Measurements from ENCODE around the gene SLC39A11.

The SLC39A11 gene

DNA sequence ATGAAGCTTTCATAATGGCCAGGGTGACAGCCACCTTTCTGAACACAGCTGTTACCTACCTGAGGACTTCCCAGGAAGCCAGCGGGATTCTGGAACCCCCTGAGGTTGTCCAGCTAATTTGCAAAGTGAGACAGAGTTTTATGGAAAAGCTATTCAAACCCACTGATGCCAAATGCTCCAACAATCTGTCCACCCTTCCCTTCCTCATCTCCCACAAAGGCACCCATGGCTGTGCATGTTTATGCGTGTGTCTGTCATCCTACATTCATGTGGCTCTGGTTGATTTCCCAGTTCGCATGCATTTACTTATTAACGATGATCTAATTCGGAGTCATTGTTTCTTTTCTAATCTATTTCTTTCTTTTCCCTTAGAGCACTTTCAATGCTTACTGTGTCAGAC is 217.1 kb downstream of the SLC39A11 start:
- Histone ChIP-seq H3K27ac (ENCODE audit: low read depth in 2 of 2, low read length in 2 of 2) (no peak overlapping the region), H3K9me3 (ENCODE audit: control insufficient read depth in 2 of 2, low read length in 2 of 2) (peaks cover 12 to 16% of the 10 kb centered on the region in 2 donors), H3K27me3 (ENCODE audit: control insufficient read depth in 2 of 2, insufficient read depth in 2 of 2, low read length in 2 of 2) (no peaks in the 10 kb centered on the region), H3K9ac (ENCODE audit: low read depth in 1 of 2, low read length in 2 of 2) (no peak overlapping the region), H3K4me1 (ENCODE audit: control insufficient read depth in 2 of 2, insufficient read depth in 2 of 2, low read length in 2 of 2) (no peaks in the 10 kb centered on the region), H3K4me3 (ENCODE audit: low read length in 2 of 2) (no peak overlapping the region), H3K36me3 (ENCODE audit: control insufficient read depth in 2 of 2, insufficient read depth in 2 of 2, low read length in 2 of 2) (peaks cover 5 to 8% of the 10 kb centered on the region in 2 donors)

DNA sequence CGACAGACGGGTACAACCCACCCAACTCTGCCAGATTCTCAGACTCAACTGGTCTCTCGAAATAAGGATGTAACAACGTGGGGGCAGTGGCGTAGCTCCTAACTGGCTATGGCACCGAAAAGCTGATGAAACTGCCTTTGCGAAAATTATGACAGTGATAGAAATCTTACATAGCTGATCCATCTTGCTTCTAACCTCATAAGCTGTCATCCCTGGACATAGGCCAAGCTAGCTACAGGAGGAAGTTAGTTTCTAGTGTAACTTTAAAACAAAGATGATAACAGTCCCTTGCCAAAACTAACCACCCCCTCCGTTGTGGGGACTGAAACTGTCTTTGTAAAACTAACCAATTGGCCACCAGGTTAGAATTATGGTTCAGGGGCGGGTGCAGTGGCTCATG is 220.1 kb downstream of the SLC39A11 start:
- H3K36me3 ChIP-seq (ENCODE audit: control insufficient read depth in 2 of 2, insufficient read depth in 2 of 2, low read length in 2 of 2), result peaks cover 3 to 4% of the 10 kb centered on the region in 2 donors
- peaks cover 7 to 11% of the 10 kb centered on the region in 2 donors for H3K9me3 ChIP-seq (ENCODE audit: control insufficient read depth in 2 of 2, low read length in 2 of 2)
- no peak overlapping the region for H3K4me3 ChIP-seq (ENCODE audit: low read length in 2 of 2)
- H3K27me3 ChIP-seq (ENCODE audit: control insufficient read depth in 2 of 2, insufficient read depth in 2 of 2, low read length in 2 of 2), result no peaks in the 10 kb centered on the region
- H3K27ac ChIP-seq (ENCODE audit: low read depth in 2 of 2, low read length in 2 of 2), result no peak overlapping the region
- no peak overlapping the region for H3K9ac ChIP-seq (ENCODE audit: low read depth in 1 of 2, low read length in 2 of 2)
- H3K4me1 ChIP-seq (ENCODE audit: control insufficient read depth in 2 of 2, insufficient read depth in 2 of 2, low read length in 2 of 2), result no peaks in the 10 kb centered on the region

- no peak overlapping the region for H3K4me3 ChIP-seq (ENCODE audit: low read length in 2 of 2)
- H3K4me1 ChIP-seq (ENCODE audit: control insufficient read depth in 2 of 2, insufficient read depth in 2 of 2, low read length in 2 of 2), result no peaks in the 10 kb centered on the region
- H3K36me3 ChIP-seq (ENCODE audit: control insufficient read depth in 2 of 2, insufficient read depth in 2 of 2, low read length in 2 of 2), result peaks cover 0 to 3% of the 10 kb centered on the region in 2 donors
- H3K27me3 ChIP-seq (ENCODE audit: control insufficient read depth in 2 of 2, insufficient read depth in 2 of 2, low read length in 2 of 2), result no peaks in the 10 kb centered on the region
- no peak overlapping the region for H3K27ac ChIP-seq (ENCODE audit: low read depth in 2 of 2, low read length in 2 of 2)
- no peak overlapping the region for H3K9ac ChIP-seq (ENCODE audit: low read depth in 1 of 2, low read length in 2 of 2)
- no peaks in the 10 kb centered on the region for H3K9me3 ChIP-seq (ENCODE audit: control insufficient read depth in 2 of 2, low read length in 2 of 2)
Observed at GRCh38 chr17:72870367-72870985, 222.0 kb downstream of the SLC39A11 start.

DNA sequence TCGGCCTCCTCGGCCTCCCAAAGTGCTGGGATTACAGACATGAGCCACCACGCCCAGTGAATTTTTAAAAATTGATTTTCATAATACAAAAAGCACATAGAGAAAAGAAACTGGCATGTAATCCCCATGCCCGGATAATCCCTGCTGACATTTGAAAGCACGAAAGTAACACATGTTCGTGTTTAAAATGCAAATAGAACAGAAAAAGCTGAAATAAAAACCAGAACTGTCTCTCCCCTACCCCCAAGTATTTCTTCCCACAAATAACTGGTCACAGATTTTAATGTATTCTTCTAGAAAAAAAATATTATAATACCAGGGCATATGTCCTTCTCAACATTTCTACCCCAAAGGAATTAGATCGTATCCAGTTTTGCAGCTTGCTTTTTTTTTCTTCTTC is 222.9 kb downstream of the SLC39A11 start:
- Histone ChIP-seq H3K9me3 (ENCODE audit: control insufficient read depth in 2 of 2, low read length in 2 of 2) (no peaks in the 10 kb centered on the region), H3K4me1 (ENCODE audit: control insufficient read depth in 2 of 2, insufficient read depth in 2 of 2, low read length in 2 of 2) (no peaks in the 10 kb centered on the region), H3K9ac (ENCODE audit: low read depth in 1 of 2, low read length in 2 of 2) (no peak overlapping the region), H3K4me3 (ENCODE audit: low read length in 2 of 2) (no peak overlapping the region), H3K36me3 (ENCODE audit: control insufficient read depth in 2 of 2, insufficient read depth in 2 of 2, low read length in 2 of 2) (peaks cover 0 to 3% of the 10 kb centered on the region in 2 donors), H3K27me3 (ENCODE audit: control insufficient read depth in 2 of 2, insufficient read depth in 2 of 2, low read length in 2 of 2) (no peaks in the 10 kb centered on the region), H3K27ac (ENCODE audit: low read depth in 2 of 2, low read length in 2 of 2) (no peak overlapping the region)

DNA sequence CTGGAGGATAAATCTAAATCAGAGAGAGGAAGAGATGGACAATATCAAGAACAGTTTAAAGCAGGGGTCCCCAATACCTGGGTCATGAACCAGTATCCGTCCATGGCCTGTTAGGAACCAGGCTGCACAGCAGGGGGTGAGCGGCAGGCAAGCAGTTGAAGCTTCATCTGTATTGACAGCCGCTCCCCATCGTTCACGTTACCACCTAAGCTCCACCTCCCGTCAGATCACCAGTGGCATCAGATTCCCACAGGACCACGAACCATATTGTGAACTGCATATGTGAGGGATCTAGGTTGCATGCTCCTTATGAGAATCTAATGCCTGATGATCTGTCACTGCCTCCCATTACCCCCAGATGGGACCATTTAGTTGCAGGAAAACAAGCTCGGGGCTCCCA is 226.5 kb downstream of the SLC39A11 start:
- no peak overlapping the region for H3K4me3 ChIP-seq (ENCODE audit: low read length in 2 of 2)
- H3K27me3 ChIP-seq (ENCODE audit: control insufficient read depth in 2 of 2, insufficient read depth in 2 of 2, low read length in 2 of 2), result no peaks in the 10 kb centered on the region
- H3K9me3 ChIP-seq (ENCODE audit: control insufficient read depth in 2 of 2, low read length in 2 of 2), result no peaks in the 10 kb centered on the region
- H3K9ac ChIP-seq (ENCODE audit: low read depth in 1 of 2, low read length in 2 of 2), result no peak overlapping the region
- H3K36me3 ChIP-seq (ENCODE audit: control insufficient read depth in 2 of 2, insufficient read depth in 2 of 2, low read length in 2 of 2), result no peaks in the 10 kb centered on the region
- H3K27ac ChIP-seq (ENCODE audit: low read depth in 2 of 2, low read length in 2 of 2), result no peak overlapping the region
- no peaks in the 10 kb centered on the region for H3K4me1 ChIP-seq (ENCODE audit: control insufficient read depth in 2 of 2, insufficient read depth in 2 of 2, low read length in 2 of 2)

GRCh38 chr17:72863526-72864211 is 228.8 kb downstream of the SLC39A11 start:
- Histone ChIP-seq H3K27ac (ENCODE audit: low read depth in 2 of 2, low read length in 2 of 2) (no peak overlapping the region), H3K4me1 (ENCODE audit: control insufficient read depth in 2 of 2, insufficient read depth in 2 of 2, low read length in 2 of 2) (no peaks in the 10 kb centered on the region), H3K36me3 (ENCODE audit: control insufficient read depth in 2 of 2, insufficient read depth in 2 of 2, low read length in 2 of 2) (no peaks in the 10 kb centered on the region), H3K27me3 (ENCODE audit: control insufficient read depth in 2 of 2, insufficient read depth in 2 of 2, low read length in 2 of 2) (no peaks in the 10 kb centered on the region), H3K4me3 (ENCODE audit: low read length in 2 of 2) (no peak overlapping the region), H3K9me3 (ENCODE audit: control insufficient read depth in 2 of 2, low read length in 2 of 2) (no peaks in the 10 kb centered on the region), H3K9ac (ENCODE audit: low read depth in 1 of 2, low read length in 2 of 2) (no peak overlapping the region)

- Histone ChIP-seq H3K36me3 (ENCODE audit: control insufficient read depth in 2 of 2, insufficient read depth in 2 of 2, low read length in 2 of 2) (no peaks in the 10 kb centered on the region), H3K4me3 (ENCODE audit: low read length in 2 of 2) (no peak overlapping the region)
Observed at GRCh38 chr17:72862276-72862999, 230.1 kb downstream of the SLC39A11 start.

DNA sequence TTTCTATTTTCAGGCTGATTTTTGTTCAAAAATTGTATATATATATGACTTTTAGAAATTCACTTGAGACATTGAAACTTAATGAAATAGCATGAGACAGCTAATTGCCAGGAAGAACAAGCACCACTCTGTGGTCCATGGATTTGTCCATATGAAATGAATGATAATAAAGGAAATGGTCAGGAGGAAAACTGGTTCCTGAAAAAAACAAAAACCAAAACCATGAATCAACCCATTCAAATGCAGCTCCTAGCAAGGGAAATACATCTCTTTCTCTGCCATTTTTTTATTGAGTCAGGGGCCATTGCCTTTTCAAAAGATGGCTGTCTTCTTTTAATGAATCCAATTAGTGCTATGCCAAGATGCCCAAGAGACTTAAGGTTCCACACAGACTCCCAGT is 230.7 kb downstream of the SLC39A11 start:
- H3K4me1 ChIP-seq (ENCODE audit: control insufficient read depth in 2 of 2, insufficient read depth in 2 of 2, low read length in 2 of 2), result no peaks in the 10 kb centered on the region
- no peak overlapping the region for H3K9ac ChIP-seq (ENCODE audit: low read depth in 1 of 2, low read length in 2 of 2)
- no peak overlapping the region for H3K4me3 ChIP-seq (ENCODE audit: low read length in 2 of 2)
- H3K27me3 ChIP-seq (ENCODE audit: control insufficient read depth in 2 of 2, insufficient read depth in 2 of 2, low read length in 2 of 2), result no peaks in the 10 kb centered on the region
- H3K36me3 ChIP-seq (ENCODE audit: control insufficient read depth in 2 of 2, insufficient read depth in 2 of 2, low read length in 2 of 2), result no peaks in the 10 kb centered on the region
- H3K27ac ChIP-seq (ENCODE audit: low read depth in 2 of 2, low read length in 2 of 2), result no peak overlapping the region
- H3K9me3 ChIP-seq (ENCODE audit: control insufficient read depth in 2 of 2, low read length in 2 of 2), result no peaks in the 10 kb centered on the region

More at GRCh38 chr17:72862276-72862999, 230.1 kb downstream of the SLC39A11 start:
- no peak overlapping the region for H3K9ac ChIP-seq (ENCODE audit: low read depth in 1 of 2, low read length in 2 of 2)
- H3K9me3 ChIP-seq (ENCODE audit: control insufficient read depth in 2 of 2, low read length in 2 of 2), result no peaks in the 10 kb centered on the region
- H3K4me1 ChIP-seq (ENCODE audit: control insufficient read depth in 2 of 2, insufficient read depth in 2 of 2, low read length in 2 of 2), result no peaks in the 10 kb centered on the region
- H3K27ac ChIP-seq (ENCODE audit: low read depth in 2 of 2, low read length in 2 of 2), result no peak overlapping the region
- no peaks in the 10 kb centered on the region for H3K27me3 ChIP-seq (ENCODE audit: control insufficient read depth in 2 of 2, insufficient read depth in 2 of 2, low read length in 2 of 2)

DNA sequence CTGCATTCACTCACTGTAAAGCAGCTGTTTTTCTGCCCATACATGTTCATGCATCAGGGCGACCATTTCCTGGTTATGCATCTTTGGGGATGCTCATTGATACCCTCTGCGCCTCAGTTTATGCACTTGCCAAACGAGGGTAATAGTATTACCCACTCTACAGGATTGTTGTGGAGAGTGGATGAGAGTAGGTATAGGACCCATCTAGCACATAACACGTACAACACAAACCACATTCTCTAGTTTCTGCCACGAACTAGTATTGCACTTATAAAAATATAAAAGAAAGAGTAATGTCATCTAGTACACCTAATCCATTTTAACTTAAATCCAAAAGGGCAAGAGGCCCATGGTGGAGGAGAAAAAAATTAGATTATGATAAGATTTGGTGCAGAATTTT is 231.7 kb downstream of the SLC39A11 start:
- Histone ChIP-seq H3K27ac (ENCODE audit: low read depth in 2 of 2, low read length in 2 of 2) (no peak overlapping the region), H3K9me3 (ENCODE audit: control insufficient read depth in 2 of 2, low read length in 2 of 2) (no peaks in the 10 kb centered on the region), H3K4me3 (ENCODE audit: low read length in 2 of 2) (no peak overlapping the region)

DNA sequence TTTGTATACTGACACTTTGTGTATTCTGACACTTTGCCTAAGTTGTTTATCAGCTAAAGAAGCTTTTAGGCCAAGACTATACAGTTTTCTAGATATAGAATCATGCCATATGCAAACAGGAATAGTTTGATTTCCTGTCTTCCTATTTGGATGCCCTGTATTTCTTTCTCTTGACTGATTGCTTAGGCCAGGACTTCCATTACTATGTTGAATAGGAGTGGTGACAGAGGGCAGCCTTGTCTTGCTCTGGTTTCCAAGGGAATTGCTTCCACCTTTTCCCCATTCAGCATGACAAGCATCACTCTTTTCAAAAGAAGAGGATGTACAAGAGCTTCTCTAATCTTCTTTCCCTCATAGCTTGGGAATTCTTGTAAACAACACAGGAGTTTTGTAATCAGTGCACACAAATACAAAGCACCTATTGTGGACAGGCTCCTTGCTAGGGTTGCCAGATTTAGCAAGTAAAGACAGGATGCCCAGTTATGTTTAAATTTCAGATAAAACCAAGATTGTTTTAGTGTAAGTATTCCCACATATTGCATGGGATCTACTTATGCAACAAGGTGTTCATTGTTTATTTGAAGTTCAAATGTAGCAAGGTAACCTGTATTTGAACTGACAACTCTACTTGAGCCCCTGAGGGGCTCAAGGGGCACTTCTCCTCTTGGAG is 233.5 kb downstream of the SLC39A11 start:
- H3K36me3 ChIP-seq (ENCODE audit: control insufficient read depth in 2 of 2, insufficient read depth in 2 of 2, low read length in 2 of 2), result no peaks in the 10 kb centered on the region
- H3K4me3 ChIP-seq (ENCODE audit: low read length in 2 of 2), result no peak overlapping the region
- H3K9me3 ChIP-seq (ENCODE audit: control insufficient read depth in 2 of 2, low read length in 2 of 2), result no peaks in the 10 kb centered on the region
- H3K27ac ChIP-seq (ENCODE audit: low read depth in 2 of 2, low read length in 2 of 2), result no peak overlapping the region
- no peak overlapping the region for H3K9ac ChIP-seq (ENCODE audit: low read depth in 1 of 2, low read length in 2 of 2)
- no peaks in the 10 kb centered on the region for H3K27me3 ChIP-seq (ENCODE audit: control insufficient read depth in 2 of 2, insufficient read depth in 2 of 2, low read length in 2 of 2)
- H3K4me1 ChIP-seq (ENCODE audit: control insufficient read depth in 2 of 2, insufficient read depth in 2 of 2, low read length in 2 of 2), result no peaks in the 10 kb centered on the region

More for the DNA sequence above, 231.7 kb downstream of the SLC39A11 start:
- Histone ChIP-seq H3K9ac (ENCODE audit: low read depth in 1 of 2, low read length in 2 of 2) (no peak overlapping the region), H3K27me3 (ENCODE audit: control insufficient read depth in 2 of 2, insufficient read depth in 2 of 2, low read length in 2 of 2) (no peaks in the 10 kb centered on the region), H3K36me3 (ENCODE audit: control insufficient read depth in 2 of 2, insufficient read depth in 2 of 2, low read length in 2 of 2) (no peaks in the 10 kb centered on the region), H3K4me1 (ENCODE audit: control insufficient read depth in 2 of 2, insufficient read depth in 2 of 2, low read length in 2 of 2) (no peaks in the 10 kb centered on the region)

Data from mucosa of rectum (tissue), 2 donors.